HEK293 (cell line): ENCODE results near the gene CACNA1C.

Experiments
- CTCF ChIA-PET: fragments of 350-600 bp; formaldehyde crosslinking; extraction: SDS; loops from one replicate; lab custom pipeline; 2021; ENCODE audit warnings: antibody characterized with exemption; lab: Yijun Ruan, JAX
- POLR2A ChIA-PET: fragments of 300-600 bp; formaldehyde crosslinking; extraction: SDS; loops from one replicate; lab custom pipeline; 2020; ENCODE audit warnings: antibody characterized with exemption, inconsistent platforms; lab: Yijun Ruan, JAX
- H3K27ac ChIP-seq: fragments of 200-500 bp; sonication (Bioruptor generic); 2 replicates; pipeline ENCODE4 v1.5.1; 2014; ENCODE audit warnings: low read depth, low read length, control low read depth, inconsistent platforms; ENCODE audit errors: extremely low read depth
- H3K36me3 ChIP-seq, 2 experiments: fragments of 200-500 bp in 1 of 2; sonication (Bioruptor generic) in 1 of 2; 1 replicate in 1 of 2; 2 replicates in 1 of 2; pipeline ENCODE4 v1.5.1; 2014 to 2017; ENCODE audit warnings: inconsistent platforms in 2 of 2, low read length in 2 of 2; ENCODE audit not compliant: control insufficient read depth in 2 of 2, insufficient read depth in 1 of 2
- H3K4me1 ChIP-seq: fragments of 200-500 bp; sonication (Bioruptor generic); 2 replicates; pipeline ENCODE4 v1.5.1; 2014; ENCODE audit warnings: mild to moderate bottlenecking, low read length, inconsistent platforms; ENCODE audit not compliant: control insufficient read depth, insufficient read depth
- H3K4me3 ChIP-seq: 2 replicates; pipeline ENCODE4 v1.5.1; 2011; ENCODE audit warnings: low read depth, mild to moderate bottlenecking, control low read depth, low read length, moderate library complexity
- H3K9me3 ChIP-seq: fragments of 200-500 bp; sonication (Bioruptor generic); 2 replicates; pipeline ENCODE4 v1.5.1; 2014; ENCODE audit warnings: low read depth, low read length, inconsistent platforms; ENCODE audit not compliant: control insufficient read depth, insufficient read depth
- BCL11A ChIP-seq: fragments of 450-650 bp; formaldehyde crosslinking; IDR thresholded peaks from 2 replicates; pipeline ENCODE4 v1.5.1; 2016; ENCODE audit warnings: low read depth, missing biosample characterization, missing genetic modification characterization
- EGR2 ChIP-seq: fragments of 450-650 bp; formaldehyde crosslinking; IDR thresholded peaks from 2 replicates; pipeline ENCODE4 v1.5.1; 2016; ENCODE audit warnings: low read depth, missing biosample characterization, missing genetic modification characterization
- GFI1B ChIP-seq: fragments of 450-650 bp; formaldehyde crosslinking; IDR thresholded peaks from 2 replicates; pipeline ENCODE4 v1.5.1; 2016; ENCODE audit warnings: missing biosample characterization, missing genetic modification characterization
- HIC1 ChIP-seq: fragments of 450-650 bp; formaldehyde crosslinking; IDR thresholded peaks from 2 replicates; pipeline ENCODE4 v1.5.1; 2016; ENCODE audit warnings: missing biosample characterization, missing genetic modification characterization
- HOXD13 ChIP-seq: sonication (generic); formaldehyde crosslinking; IDR thresholded peaks from 2 replicates; pipeline ENCODE4 v1.8.0; 2022; ENCODE audit warnings: missing genetic modification reagents, borderline replicate concordance
- KLF9 ChIP-seq: fragments of 450-650 bp; formaldehyde crosslinking; IDR thresholded peaks from 2 replicates; pipeline ENCODE4 v1.5.1; 2016; ENCODE audit warnings: missing biosample characterization, missing genetic modification characterization, low read depth
- PRDM1 ChIP-seq: fragments of 450-650 bp; formaldehyde crosslinking; IDR thresholded peaks from 2 replicates; pipeline ENCODE4; 2016; ENCODE audit warnings: missing biosample characterization, missing genetic modification characterization
- REPIN1 ChIP-seq: fragments of 450-650 bp; formaldehyde crosslinking; IDR thresholded peaks from 2 replicates; pipeline ENCODE4 v1.5.1; 2017; ENCODE audit warnings: missing biosample characterization, missing genetic modification characterization, low read depth
- YY1 ChIP-seq: fragments of 450-650 bp; formaldehyde crosslinking; IDR thresholded peaks from 2 replicates; pipeline ENCODE4 v1.5.1; 2018; ENCODE audit warnings: missing biosample characterization, missing genetic modification characterization
- ZBTB26 ChIP-seq: fragments of 450-650 bp; formaldehyde crosslinking; optimal IDR thresholded peaks from 2 replicates; pipeline ENCODE3; 2016; ENCODE audit warnings: missing biosample characterization, mild to moderate bottlenecking, missing genetic modification characterization
- ZBTB44 ChIP-seq: fragments of 450-650 bp; IDR thresholded peaks from 2 replicates; pipeline ENCODE4 v1.5.1; 2018; ENCODE audit warnings: missing biosample characterization, mild to moderate bottlenecking, missing genetic modification characterization
- ZFHX2 ChIP-seq: fragments of 450-650 bp; formaldehyde crosslinking; conservative IDR thresholded peaks from 2 replicates; pipeline ENCODE4 v1.5.1; 2016; ENCODE audit warnings: missing biosample characterization, missing genetic modification characterization
- ZNF121 ChIP-seq: fragments of 450-650 bp; formaldehyde crosslinking; IDR thresholded peaks from 2 replicates; pipeline ENCODE4 v1.5.1; 2016; ENCODE audit warnings: missing biosample characterization, missing genetic modification characterization
- ZNF157 ChIP-seq: fragments of 450-650 bp; formaldehyde crosslinking; IDR thresholded peaks from 2 replicates; pipeline ENCODE4 v1.5.1; 2016; ENCODE audit warnings: missing biosample characterization, missing genetic modification characterization
- ZNF248 ChIP-seq: fragments of 450-650 bp; formaldehyde crosslinking; IDR thresholded peaks from 2 replicates; pipeline ENCODE4 v1.5.1; 2017; ENCODE audit warnings: missing biosample characterization, missing genetic modification characterization
- ZNF335 ChIP-seq: fragments of 450-650 bp; formaldehyde crosslinking; conservative IDR thresholded peaks from 2 replicates; pipeline ENCODE4 v1.5.1; 2016; ENCODE audit warnings: missing biosample characterization, missing genetic modification characterization
- ZNF48 ChIP-seq: fragments of 450-650 bp; formaldehyde crosslinking; IDR thresholded peaks from 2 replicates; pipeline ENCODE4 v1.5.1; 2016; ENCODE audit warnings: missing biosample characterization, missing genetic modification characterization
- ZNF530 ChIP-seq: fragments of 450-650 bp; formaldehyde crosslinking; IDR thresholded peaks from 2 replicates; pipeline ENCODE4 v1.5.1; 2016; ENCODE audit warnings: low read depth, missing biosample characterization, missing genetic modification characterization
- ZNF560 ChIP-seq: fragments of 450-650 bp; formaldehyde crosslinking; IDR thresholded peaks from 2 replicates; pipeline ENCODE4 v1.5.1; 2017; ENCODE audit warnings: missing biosample characterization, missing genetic modification characterization, borderline replicate concordance
- ZNF580 ChIP-seq: fragments of 450-650 bp; formaldehyde crosslinking; IDR thresholded peaks from 2 replicates; pipeline ENCODE4 v1.5.1; 2016; ENCODE audit warnings: missing biosample characterization, missing genetic modification characterization
- ZNF707 ChIP-seq: fragments of 450-650 bp; formaldehyde crosslinking; IDR thresholded peaks from 2 replicates; pipeline ENCODE4 v1.5.1; 2016; ENCODE audit warnings: missing biosample characterization, missing genetic modification characterization
- ZNF76 ChIP-seq: fragments of 450-650 bp; formaldehyde crosslinking; IDR thresholded peaks from 2 replicates; pipeline ENCODE4; 2016; ENCODE audit warnings: low read depth, missing biosample characterization, missing genetic modification characterization, borderline replicate concordance
- ZNF777 ChIP-seq: fragments of 450-650 bp; formaldehyde crosslinking; IDR thresholded peaks from 2 replicates; pipeline ENCODE4 v1.5.1; 2017; ENCODE audit warnings: missing biosample characterization, missing genetic modification characterization, borderline replicate concordance

Gene CACNA1C

GRCh38 chr12:2052826-2053678 lies at the start of gene CACNA1C (continued):
- TF ChIP-seq EGR2 (tag by site-specific recombination) (peak; percentile 26; the same call in 1 of the 2 replicates), HOXD13 (CRISPR knock-in tag) (no peak), ZBTB26 (tag by site-specific recombination) (peak; percentile 60), ZNF335 (tag by site-specific recombination) (peak; percentile 88), ZNF707 (no peak), YY1 (no peak), BCL11A (tag by site-specific recombination) (no peak), ZNF76 (no peak), ZNF157 (no peak), KLF9 (tag by site-specific recombination) (peak; percentile 16; the same call in 1 of the 2 replicates), ZNF777 (tag by site-specific recombination) (0 out of 2 replicates have a peak, but pooled peaks have one; percentile 19), HIC1 (tag by site-specific recombination) (no peak), ZNF48 (tag by site-specific recombination) (no peak), ZNF560 (no peak), ZNF121 (tag by site-specific recombination) (no peak), ZNF580 (tag by site-specific recombination) (no peak), ZFHX2 (tag by site-specific recombination) (peak; percentile 52)
- TF ChIP-seq, all 188 proteins: peak for 22

- Histone ChIP-seq H3K36me3 (no peaks in the 10 kb centered on the region), H3K9me3 (no peaks in the 10 kb centered on the region), H3K27ac (peak overlapping the region; percentile 99), H3K4me1 (peaks cover 11% of the 10 kb centered on the region)
- TF ChIP-seq REPIN1 (no peak), ZNF248 (tag by site-specific recombination) (no peak), PRDM1 (peak; percentile 65), GFI1B (peak; percentile 7; the same call in 1 of the 2 replicates), ZNF530 (tag by site-specific recombination) (no peak), ZBTB44 (tag by site-specific recombination) (no peak)
- TF ChIP-seq, all 188 proteins: peak for 2
- POLR2A ChIA-PET: interaction anchor here (0.6 to 1.2 kb wide), 2 partner anchors 22 to 446 kb away, joined by 3 read pairs; no protein-coding TSS in a partner anchor
- peak overlapping the region; percentile 75 for H3K4me3 ChIP-seq
- CTCF ChIA-PET: interaction anchor here (1.4 kb wide), 1 partner anchor 31 kb away, joined by 6 read pairs; no protein-coding TSS in a partner anchor
Measured at GRCh38 chr12:2003676-2004112, 49.1 kb upstream of the CACNA1C start.
